SU-DHL-6 (cell line): ENCODE results near the gene SCRT2.

Source experiments
- H2AFZ ChIP-seq: fragments of 200-600 bp; sonication (generic); 2 replicates; pipeline ENCODE4 v1.6.1; 2014; ENCODE audit warnings: low read depth, mild to moderate bottlenecking, moderate library complexity, mixed read lengths, antibody characterized with exemption, low read length; ENCODE audit not compliant: severe bottlenecking
- H3F3A ChIP-seq: fragments of 200-600 bp; shearing (Covaris generic); 2 replicates; pipeline ENCODE4 v1.6.0; 2016; ENCODE audit warnings: antibody characterized with exemption, mild to moderate bottlenecking; ENCODE audit not compliant: insufficient read depth
- H3K27ac ChIP-seq: fragments of 200-600 bp; sonication (generic); 2 replicates; pipeline ENCODE4 v1.5.1; 2016; ENCODE audit warnings: low read depth, mild to moderate bottlenecking, low read length, moderate library complexity, mixed read lengths
- H3K27me3 ChIP-seq: fragments of 200-600 bp; sonication (generic), shearing (Covaris generic); 2 replicates; pipeline ENCODE4 v1.6.0; 2014; ENCODE audit warnings: mild to moderate bottlenecking, low read length
- H3K36me3 ChIP-seq: fragments of 200-600 bp; sonication (generic); 2 replicates; pipeline ENCODE4 v1.6.1; 2014; ENCODE audit warnings: mild to moderate bottlenecking, low read length, mixed read lengths
- H3K4me2 ChIP-seq: fragments of 300-600, 200-600 bp; shearing (Covaris generic), sonication (generic); 2 replicates; pipeline ENCODE4 v1.6.0; 2014; ENCODE audit warnings: low read length, low read depth, mild to moderate bottlenecking; ENCODE audit not compliant: poor library complexity, severe bottlenecking
- H3K4me3 ChIP-seq: fragments of 200-600 bp; sonication (generic); 2 replicates; pipeline ENCODE4 v1.5.1; 2014; ENCODE audit warnings: antibody characterized with exemption, low read length, mild to moderate bottlenecking, mixed read lengths; ENCODE audit not compliant: insufficient read depth, poor library complexity, severe bottlenecking
- H3K79me2 ChIP-seq: fragments of 200-600 bp; sonication (generic); 2 replicates; pipeline ENCODE4 v1.6.1; 2014; ENCODE audit warnings: mild to moderate bottlenecking, low read length, moderate library complexity; ENCODE audit not compliant: insufficient read depth
- H3K9ac ChIP-seq: fragments of 200-600 bp; sonication (generic); 2 replicates; pipeline ENCODE4 v1.7.0; 2014; ENCODE audit warnings: mild to moderate bottlenecking, low read length
- H3K9me2 ChIP-seq: fragments of 200-600 bp; sonication (generic); replicated peaks from 2 replicates; pipeline ENCODE4 v1.6.1; 2014; ENCODE audit warnings: low read length; ENCODE audit not compliant: insufficient read depth
- H3K9me3 ChIP-seq: fragments of 200-600 bp; sonication (generic); 2 replicates; pipeline ENCODE4 v1.6.1; 2014; ENCODE audit warnings: low read length, mixed read lengths; ENCODE audit not compliant: insufficient read depth
- H4K20me1 ChIP-seq: fragments of 200-600 bp; sonication (generic); 2 replicates; pipeline ENCODE4 v1.6.1; 2014; ENCODE audit warnings: low read depth, mild to moderate bottlenecking, antibody characterized with exemption, low read length, moderate library complexity, mixed read lengths
- EZH2phosphoT487 ChIP-seq: fragments of 200-600 bp; sonication (generic), shearing (Covaris generic); conservative IDR thresholded peaks from 2 replicates; pipeline ENCODE4 v1.6.1; 2018; ENCODE audit warnings: mild to moderate bottlenecking, antibody characterized with exemption, low read length, moderate library complexity, mixed read lengths
- TF ChIP-seq, protein P1 (sequence below): fragments of 200-600 bp; sonication (generic); IDR thresholded peaks from one replicate; pipeline ENCODE4 v1.5.1; 2017; ENCODE audit warnings: antibody characterized with exemption, mild to moderate bottlenecking, low read length, moderate library complexity; ENCODE audit not compliant: insufficient read depth, poor library complexity, severe bottlenecking

The SCRT2 gene

DNA sequence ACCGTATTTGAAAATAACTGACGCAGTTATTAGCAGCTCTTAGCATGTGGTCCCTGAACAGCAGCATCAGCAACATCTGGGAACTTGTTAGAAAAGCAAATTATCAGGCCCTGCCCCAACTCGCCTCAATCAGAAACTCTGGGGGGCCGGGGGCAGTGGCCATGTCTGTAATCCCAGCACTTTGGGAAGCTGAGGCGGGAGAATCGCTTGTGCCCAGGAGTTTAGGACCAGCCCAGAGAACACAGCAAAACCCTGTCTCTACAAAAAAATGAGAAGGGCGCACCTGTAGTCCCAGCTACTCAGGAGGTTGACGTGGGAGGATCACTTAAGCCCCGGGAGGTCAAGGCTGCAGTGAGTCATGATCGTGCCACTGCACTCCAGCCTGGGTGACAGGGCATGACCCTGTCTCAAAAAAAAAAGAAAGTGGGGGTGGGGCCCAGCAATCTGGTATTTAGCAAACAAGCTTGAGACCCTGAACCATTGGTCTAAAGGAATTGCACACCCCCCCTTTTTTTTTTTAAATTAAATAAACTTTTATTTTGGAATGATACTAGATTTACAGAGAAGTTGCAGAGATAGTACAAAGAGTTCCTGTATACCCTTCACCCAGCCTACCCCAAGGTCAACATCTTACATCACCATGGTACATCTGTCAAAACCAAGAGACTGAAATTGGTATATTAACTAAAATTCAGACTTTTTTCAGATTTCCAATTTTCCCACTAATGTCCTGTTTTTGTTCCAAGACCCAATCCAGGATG, 29.3 kb downstream of the SCRT2 start:
- no peaks in the 10 kb centered on the region for H3K27me3 ChIP-seq
- H3K79me2 ChIP-seq = no peaks in the 10 kb centered on the region
- H3K4me2 ChIP-seq = no peak overlapping the region
- no peaks in the 10 kb centered on the region for H3K36me3 ChIP-seq
- TF ChIP-seq, protein P1, sequence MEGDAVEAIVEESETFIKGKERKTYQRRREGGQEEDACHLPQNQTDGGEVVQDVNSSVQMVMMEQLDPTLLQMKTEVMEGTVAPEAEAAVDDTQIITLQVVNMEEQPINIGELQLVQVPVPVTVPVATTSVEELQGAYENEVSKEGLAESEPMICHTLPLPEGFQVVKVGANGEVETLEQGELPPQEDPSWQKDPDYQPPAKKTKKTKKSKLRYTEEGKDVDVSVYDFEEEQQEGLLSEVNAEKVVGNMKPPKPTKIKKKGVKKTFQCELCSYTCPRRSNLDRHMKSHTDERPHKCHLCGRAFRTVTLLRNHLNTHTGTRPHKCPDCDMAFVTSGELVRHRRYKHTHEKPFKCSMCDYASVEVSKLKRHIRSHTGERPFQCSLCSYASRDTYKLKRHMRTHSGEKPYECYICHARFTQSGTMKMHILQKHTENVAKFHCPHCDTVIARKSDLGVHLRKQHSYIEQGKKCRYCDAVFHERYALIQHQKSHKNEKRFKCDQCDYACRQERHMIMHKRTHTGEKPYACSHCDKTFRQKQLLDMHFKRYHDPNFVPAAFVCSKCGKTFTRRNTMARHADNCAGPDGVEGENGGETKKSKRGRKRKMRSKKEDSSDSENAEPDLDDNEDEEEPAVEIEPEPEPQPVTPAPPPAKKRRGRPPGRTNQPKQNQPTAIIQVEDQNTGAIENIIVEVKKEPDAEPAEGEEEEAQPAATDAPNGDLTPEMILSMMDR = no peak
- TF ChIP-seq EZH2phosphoT487 = no peak
- H2AFZ ChIP-seq = no peak overlapping the region
- no peaks in the 10 kb centered on the region for H4K20me1 ChIP-seq
- H3K9me2 ChIP-seq = no peaks in the 10 kb centered on the region
- no peak overlapping the region for H3K27ac ChIP-seq
- H3F3A ChIP-seq = no peaks in the 10 kb centered on the region
- no peaks in the 10 kb centered on the region for H3K9me3 ChIP-seq
- no peak overlapping the region for H3K4me3 ChIP-seq
- no peak overlapping the region for H3K9ac ChIP-seq

- no peaks in the 10 kb centered on the region for H3K9me3 ChIP-seq
- H3F3A ChIP-seq = no peaks in the 10 kb centered on the region
- H3K36me3 ChIP-seq = no peaks in the 10 kb centered on the region
- no peak overlapping the region for H3K4me2 ChIP-seq
- no peak overlapping the region for H2AFZ ChIP-seq
- no peak overlapping the region for H3K9ac ChIP-seq
- no peaks in the 10 kb centered on the region for H4K20me1 ChIP-seq
- H3K9me2 ChIP-seq = no peaks in the 10 kb centered on the region
- no peaks in the 10 kb centered on the region for H3K79me2 ChIP-seq
- no peak overlapping the region for H3K4me3 ChIP-seq
- no peak overlapping the region for H3K27ac ChIP-seq
- TF ChIP-seq, protein P1 = peak; percentile 82
- TF ChIP-seq EZH2phosphoT487 = no peak
- no peaks in the 10 kb centered on the region for H3K27me3 ChIP-seq
These were observed 30.1 kb downstream of the SCRT2 start for GRCh38 chr20:645318-646106.

DNA sequence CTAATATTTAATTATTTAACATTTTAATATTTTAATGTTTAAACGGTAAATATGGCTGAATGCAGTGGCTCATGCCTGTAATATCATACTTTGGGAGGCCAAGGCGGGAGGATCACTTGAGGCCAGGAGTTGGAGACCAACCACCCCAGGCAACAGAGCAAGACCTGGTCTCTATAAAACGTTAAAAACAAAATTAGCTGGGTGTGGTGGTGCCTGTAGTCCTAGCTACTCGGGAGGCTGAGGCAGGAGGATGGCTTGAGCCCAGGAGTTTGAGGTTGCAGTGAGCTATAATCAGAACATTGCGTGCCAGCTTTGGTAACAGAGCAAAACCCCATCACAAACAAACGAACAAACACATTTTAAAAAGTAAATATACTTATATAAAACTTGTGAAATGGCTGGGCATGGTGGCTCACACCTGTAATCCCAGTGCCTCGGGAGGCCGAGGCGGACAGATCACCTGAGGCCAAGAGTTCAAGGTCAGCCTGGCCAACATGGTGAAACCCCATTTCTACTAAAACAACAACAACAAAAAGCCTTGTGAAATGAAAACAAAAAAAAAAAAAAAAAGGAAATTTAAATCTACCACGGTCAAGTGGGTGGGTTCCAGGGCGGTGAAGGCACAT, 30.8 kb downstream of the SCRT2 start:
- no peaks in the 10 kb centered on the region for H3K9me2 ChIP-seq
- no peak overlapping the region for H2AFZ ChIP-seq

More for the DNA sequence above, 30.8 kb downstream of the SCRT2 start:
- Histone ChIP-seq H3K9me3 (no peaks in the 10 kb centered on the region), H3F3A (no peaks in the 10 kb centered on the region), H3K4me3 (no peak overlapping the region), H3K9ac (no peak overlapping the region), H3K27ac (no peak overlapping the region), H3K36me3 (no peaks in the 10 kb centered on the region), H3K79me2 (no peaks in the 10 kb centered on the region), H3K27me3 (no peaks in the 10 kb centered on the region), H4K20me1 (no peaks in the 10 kb centered on the region), H3K4me2 (no peak overlapping the region)
- TF ChIP-seq EZH2phosphoT487 = no peak
- TF ChIP-seq, protein P1 = no peak
